Adrenal gland (tissue), 5 donors: ENCODE measurements around the gene GDF2.

ENCODE experiments used
- CTCF ChIP-seq, 6 experiments: fragments of 450-650 bp in 4 of 6; fragments of 200-600 bp in 2 of 6; sonication (generic) in 1 of 6; IDR thresholded peaks; 1 replicate in 5 of 6; 2 replicates in 1 of 6; pipeline versions ENCODE4 v1.5.1 to v1.8.0; 2016 to 2021; ENCODE audit warnings: antibody characterized with exemption in 6 of 6, mild to moderate bottlenecking in 2 of 6, moderate library complexity in 1 of 6
- POLR2A ChIP-seq, 2 donors: fragments of 450-650 bp; IDR thresholded peaks; one replicate each; pipeline ENCODE4 v1.6.1; 2017; ENCODE audit warnings: antibody characterized with exemption in 2 of 2, mild to moderate bottlenecking in 2 of 2, moderate library complexity in 1 of 2
- donor health status: DM: no; HTN: no; CAD: no.

- no peak for TF ChIP-seq POLR2A (IDR thresholded peaks at IDR 0.05)
- no peak for TF ChIP-seq CTCF (IDR thresholded peaks at IDR 0.05)
Observed at GRCh38 chr10:47317251-47317650, 5.0 kb upstream of the GDF2 start.
